GM21576 (cell line): ENCODE measurements around the gene TMC1.
"Not testable (repeated sequence)": the region's sequence is repeated elsewhere in the genome, so short reads cannot be mapped to it uniquely, and the experiment has no call there.

Experiments used
- ATAC-seq: cut with Tn5 transposase; IDR thresholded peaks from one replicate; pipeline ENCODE4 v1.9.1; 2021; ENCODE audit warnings: mild to moderate bottlenecking, moderate library complexity; ENCODE audit not compliant: unreplicated experiment

TMC1 gene

GRCh38 chr9:72809586-72809985 lies 288.2 kb downstream of the TMC1 start:
- ATAC-seq: no peak

- no peak for ATAC-seq
These were observed 291.2 kb downstream of the TMC1 start for GRCh38 chr9:72812559-72813111.

- no peak for ATAC-seq
These were observed 292.1 kb downstream of the TMC1 start for GRCh38 chr9:72813544-72813943.

DNA sequence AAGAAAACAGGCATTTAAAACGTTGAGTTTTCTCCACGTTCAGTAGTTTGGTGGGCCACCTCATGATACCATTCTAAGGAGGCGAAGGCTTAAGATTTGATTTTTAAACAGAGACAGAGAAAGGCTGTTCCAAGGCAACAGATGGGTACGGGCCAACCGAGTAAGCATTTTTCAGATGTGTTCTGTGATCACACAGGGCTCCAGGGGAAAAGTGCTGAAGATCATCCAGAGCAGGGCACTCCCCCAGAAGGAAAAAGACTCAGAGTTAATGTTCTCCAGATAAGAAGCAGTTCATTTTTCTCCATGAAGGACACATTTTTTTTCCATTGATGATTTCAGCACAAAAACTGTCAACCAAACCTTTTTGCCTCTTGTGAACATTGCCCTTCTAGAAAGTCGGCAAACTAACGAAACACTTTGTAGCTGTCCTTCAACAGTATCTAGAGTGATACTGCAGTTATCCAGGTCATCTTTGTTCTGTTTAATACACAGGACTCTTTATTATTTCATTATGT lies 292.7 kb downstream of the TMC1 start:
- no peak for ATAC-seq

- no peak for ATAC-seq
These were observed 295.3 kb downstream of the TMC1 start for GRCh38 chr9:72816666-72817065.

- no peak for ATAC-seq
These were observed 296.0 kb downstream of the TMC1 start for GRCh38 chr9:72817413-72817812.

DNA sequence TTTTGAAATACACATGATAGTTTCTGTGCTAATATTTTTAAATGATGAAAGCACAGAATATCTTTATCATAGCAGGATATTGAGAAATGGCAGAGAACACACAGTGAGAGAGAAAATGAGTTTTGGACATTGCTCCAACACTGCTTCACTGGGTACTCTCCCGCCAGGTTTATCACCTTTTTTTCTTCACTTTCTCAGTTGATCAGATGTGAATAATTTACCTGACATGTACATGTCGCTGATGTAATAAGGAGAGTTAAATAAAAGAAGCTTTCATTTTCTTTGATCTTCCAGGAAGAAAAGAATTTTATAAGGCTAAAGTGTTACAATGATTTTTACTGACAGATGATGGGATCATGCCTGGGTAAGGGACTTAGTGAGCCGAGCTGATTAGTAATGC lies 297.0 kb downstream of the TMC1 start:
- no peak for ATAC-seq

- ATAC-seq: no peak
These were observed 302.6 kb downstream of the TMC1 start for GRCh38 chr9:72823971-72824370.

DNA sequence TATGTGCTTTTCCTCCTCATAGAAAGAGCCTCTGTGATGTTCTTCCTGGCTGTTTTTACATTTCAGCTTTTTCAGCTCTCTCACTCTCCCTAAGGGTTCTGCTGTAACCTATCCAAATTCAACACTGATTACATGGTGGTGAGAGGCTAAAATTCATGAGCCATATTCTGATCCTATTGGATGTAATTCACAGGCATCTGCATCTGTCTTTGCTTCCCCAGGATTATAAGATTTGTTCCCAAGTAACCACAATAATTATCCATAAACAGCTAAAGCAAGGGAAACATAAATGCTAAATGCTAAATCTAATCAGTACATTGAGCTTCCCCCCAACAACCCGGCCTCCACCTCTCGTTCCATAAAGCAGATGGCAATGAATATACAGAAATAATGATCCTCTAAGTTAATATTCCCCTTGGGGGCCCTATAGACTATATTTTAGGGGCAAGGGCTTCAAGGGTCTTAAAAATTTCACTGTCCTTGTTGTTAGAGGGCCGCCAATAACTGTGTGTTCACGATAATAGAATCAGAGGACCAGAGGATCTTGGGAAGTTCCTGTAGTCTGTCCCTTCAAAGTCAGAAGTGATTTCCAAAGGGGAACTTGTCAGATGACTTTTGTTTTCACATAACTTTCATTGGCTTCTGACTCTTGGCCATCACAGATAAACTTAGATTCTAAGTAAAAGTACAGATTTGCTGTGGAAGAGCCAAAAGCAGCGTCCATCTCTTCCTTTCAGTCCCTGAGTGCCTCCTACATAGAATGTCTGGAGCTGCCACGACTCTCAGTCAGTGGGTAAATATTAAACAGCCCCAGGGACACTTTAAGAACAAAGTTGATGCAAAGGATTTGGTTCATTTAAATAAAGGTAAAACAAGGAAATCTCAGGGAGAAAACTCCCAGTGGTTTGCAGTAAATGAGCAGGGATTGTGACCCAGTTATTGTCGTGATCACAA lies 305.9 kb downstream of the TMC1 start:
- no peak for ATAC-seq

- ATAC-seq: no peak
These were observed 306.7 kb downstream of the TMC1 start for GRCh38 chr9:72827950-72828731.

DNA sequence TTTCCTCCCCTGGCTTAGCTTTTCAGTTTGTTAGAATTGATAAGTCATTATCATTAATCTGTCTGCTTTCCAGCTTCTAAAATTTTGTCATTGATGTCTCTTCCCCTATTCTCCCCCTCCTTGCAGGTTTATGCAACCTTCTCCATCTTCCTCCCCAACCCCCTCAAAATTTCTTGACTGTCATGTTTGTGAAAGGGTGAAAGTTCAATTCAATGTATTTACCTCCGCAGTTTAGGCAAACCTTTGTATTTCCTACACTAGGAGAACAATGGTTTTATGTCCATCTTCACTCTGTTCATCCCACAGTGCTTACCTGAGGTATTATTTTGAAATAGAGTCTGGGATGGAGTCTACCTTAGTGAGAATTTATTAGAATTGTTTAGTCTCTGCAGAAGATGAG lies 313.6 kb downstream of the TMC1 start:
- ATAC-seq: no peak

DNA sequence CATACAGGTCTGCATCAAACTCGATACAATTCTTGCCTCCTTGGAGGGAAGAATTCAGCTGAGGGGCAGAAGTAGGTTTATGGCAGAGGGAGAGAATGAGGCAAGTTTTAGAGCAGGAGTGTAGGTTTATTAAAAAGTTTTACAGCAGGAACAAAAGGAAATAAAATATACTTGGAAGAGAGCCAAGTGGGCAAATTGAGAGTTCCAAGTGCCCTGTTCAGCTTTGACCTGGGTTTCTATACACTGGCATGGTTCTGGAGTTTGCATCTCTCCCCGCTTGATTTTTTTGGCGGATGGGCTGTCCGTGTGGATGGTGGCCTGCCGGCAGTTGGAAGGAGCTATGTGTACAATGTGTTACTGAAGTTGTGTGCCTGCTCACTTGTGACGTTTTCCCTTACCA lies 315.4 kb downstream of the TMC1 start:
- ATAC-seq: no peak

DNA sequence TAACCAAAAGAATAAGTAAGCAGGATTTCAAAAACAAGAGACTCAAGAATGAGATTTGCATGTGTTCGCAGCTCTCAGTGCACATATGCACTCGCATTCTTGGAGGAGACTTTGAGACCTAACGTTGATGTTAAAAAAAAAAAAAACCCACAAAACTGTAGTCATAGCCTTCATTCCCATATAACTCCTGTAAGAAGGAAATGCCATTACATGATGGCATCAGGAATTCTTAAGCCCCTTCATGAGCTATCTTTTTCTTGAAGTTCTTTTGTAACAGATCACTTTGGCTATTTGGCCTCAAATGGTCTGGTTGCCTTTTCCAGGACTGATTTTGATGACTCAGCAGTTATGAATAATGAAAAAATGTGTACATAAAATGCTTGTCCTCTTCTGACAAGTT lies 317.7 kb downstream of the TMC1 start:
- ATAC-seq: no peak

DNA sequence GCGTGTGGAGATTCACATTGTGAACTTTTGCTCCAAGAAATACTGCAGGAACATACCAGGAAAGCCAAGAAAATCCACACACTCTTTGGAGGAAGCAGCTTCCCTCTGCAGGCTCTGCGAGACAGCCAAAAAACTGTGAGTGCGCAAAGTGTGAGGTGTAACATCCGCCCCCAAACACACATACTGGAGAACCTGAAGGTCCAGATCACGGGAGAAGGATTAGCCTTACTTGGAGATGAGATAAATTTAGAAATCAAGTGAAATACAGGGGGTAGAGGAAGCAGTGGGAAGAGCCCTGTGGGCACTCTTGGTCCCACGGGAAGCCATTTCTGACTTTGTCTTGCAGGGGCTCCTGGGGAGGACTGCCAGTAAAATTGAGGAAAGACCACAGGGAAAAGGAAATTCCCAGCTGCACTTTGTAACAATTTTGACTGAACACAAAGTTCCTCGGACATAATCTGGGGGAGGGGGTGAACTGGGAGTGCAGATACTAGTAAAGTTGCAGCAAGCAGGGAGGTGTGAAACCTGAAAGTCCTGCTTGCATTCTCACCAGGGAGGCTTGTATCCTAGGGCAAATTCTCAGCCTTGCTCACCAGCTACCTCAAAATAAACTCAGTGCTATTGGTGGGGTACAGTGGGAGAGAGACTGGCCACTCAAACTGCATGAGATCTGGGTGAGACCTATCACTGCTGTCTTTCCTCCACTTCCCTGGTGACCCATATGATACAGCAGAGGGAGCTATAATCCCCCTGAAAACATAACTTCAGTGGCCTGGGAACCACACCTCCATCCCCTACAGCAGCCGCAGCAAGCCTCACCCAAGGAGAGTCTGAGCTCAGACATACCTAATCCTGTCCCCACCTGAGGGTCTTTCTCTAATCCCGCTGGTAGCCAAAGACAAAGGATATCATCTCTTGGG lies 322.4 kb downstream of the TMC1 start:
- ATAC-seq: no peak

DNA sequence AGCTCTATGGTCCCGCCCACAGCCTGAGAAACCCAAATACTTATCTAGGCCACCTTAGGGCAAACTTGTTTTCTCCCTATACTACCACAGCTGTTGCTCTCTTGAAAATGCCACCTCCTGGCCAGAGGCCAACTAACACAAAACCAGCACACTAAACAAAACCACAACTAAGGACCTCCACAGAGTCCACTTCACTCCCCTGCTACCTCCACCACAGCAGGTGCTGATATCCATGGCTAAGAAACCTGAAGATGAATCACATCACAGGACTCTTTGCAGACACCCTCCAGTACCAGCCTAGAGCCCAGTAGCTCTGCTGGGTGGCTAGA lies 323.0 kb downstream of the TMC1 start:
- ATAC-seq: no peak

DNA sequence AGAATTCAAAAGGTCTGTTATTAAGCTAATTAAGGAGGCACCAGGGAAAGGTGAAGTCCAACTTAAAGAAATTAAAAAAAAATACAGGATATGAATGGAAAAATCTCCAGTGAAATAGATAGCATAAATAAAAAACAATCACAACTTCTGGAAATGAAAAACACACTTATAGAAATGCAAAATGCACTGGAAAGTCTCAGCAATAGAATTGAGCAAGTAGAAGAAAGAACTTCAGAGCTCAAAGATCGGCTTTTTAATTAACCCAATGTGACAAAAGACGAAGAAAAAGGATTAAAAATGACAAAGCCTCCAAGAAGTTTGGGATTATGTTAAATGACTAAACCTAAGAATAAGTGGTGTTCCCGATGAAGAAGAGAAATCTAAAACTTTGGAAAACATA lies 323.6 kb downstream of the TMC1 start:
- ATAC-seq: not testable (repeated sequence)

DNA sequence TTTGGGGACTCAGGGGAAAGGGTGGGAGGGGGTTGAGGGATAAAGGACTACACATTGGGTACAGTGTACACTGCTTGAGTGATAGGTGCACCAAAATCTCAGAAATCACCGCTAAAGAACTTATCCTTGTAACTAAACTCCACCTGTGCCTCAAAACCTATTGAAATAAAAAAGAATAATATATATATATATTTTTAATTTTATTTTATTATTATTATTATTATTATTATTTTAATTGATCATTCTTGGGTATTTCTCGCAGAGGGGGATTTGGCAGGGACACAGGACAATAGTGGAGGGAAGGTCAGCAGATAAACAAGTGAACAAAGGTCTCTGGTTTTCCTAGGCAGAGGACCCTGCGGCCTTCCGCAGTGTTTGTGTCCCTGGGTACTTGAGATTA lies 328.8 kb downstream of the TMC1 start:
- not testable (repeated sequence) for ATAC-seq

DNA sequence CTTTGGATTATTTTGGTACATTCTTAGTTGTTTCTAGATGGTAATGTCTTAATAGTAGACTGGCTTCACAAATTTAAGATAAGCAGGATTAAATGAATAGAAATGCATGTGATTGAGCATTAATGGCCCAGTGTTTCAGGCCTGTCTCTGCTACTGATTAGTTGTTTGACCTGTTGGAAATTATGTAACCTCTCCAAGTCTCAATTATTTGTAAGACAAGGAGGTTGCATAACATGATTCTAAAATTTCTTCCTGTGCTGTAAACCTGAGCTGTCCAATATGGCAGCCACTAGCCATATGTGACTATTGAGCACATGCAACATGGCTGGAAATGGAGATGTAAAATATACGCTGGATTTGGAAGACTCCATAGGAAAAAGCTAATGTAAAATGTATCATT lies 333.9 kb downstream of the TMC1 start:
- no peak for ATAC-seq

DNA sequence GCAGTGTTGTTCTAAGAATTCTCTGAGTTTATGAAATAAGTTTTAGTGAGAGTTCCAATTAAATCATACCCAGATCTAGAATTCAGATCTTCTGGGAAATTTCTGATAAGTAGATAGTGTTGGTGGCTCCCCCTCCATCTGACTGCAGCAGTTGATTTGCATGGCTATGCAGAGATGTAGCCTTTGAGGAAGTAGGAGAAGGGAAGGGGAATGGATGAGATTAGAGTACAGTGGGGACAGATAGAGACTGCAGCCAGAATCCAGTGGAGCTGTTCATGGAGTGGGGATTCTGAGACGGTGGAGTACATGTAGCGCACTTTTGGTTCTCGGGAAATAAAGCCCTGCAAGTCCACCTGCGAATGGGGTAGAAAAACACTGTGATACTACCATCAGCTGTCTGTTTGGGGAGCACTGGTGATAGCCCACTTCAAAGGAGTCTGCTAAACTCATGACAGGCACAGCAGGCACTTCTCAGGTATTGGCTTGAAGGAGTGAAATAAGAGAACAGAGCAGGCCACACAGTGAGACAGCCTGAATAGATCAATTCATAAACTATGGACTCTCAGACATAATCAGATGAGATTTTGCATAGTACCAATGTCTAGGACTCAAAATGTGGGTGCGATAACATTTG lies 334.6 kb downstream of the TMC1 start:
- ATAC-seq: no peak

- no peak for ATAC-seq
These were observed 335.7 kb downstream of the TMC1 start for GRCh38 chr9:72856972-72857623.
